ENCODE results near the gene JAKMIP2.

Gene JAKMIP2

GRCh38 chr5:147691130-147691529 lies 91.4 kb downstream of the JAKMIP2 start:
- H2AK5ac ChIP-seq (ENCODE audit: low read length): no peak overlapping the region
- no peak overlapping the region for H4K12ac ChIP-seq (ENCODE audit: low read depth, low read length)
- H3K4me2 ChIP-seq (ENCODE audit: low read length): no peak overlapping the region
- H3K18ac ChIP-seq (ENCODE audit: low read length): no peak overlapping the region
- no peak for DNase-seq
- no peaks in the 10 kb centered on the region for H3K79me1 ChIP-seq (ENCODE audit: low read length)
- no peak overlapping the region for H3K14ac ChIP-seq (ENCODE audit: low read length)
- H2AFZ ChIP-seq (ENCODE audit: insufficient read depth, low read length, poor library complexity): no peak overlapping the region
- H3K4me3 ChIP-seq (ENCODE audit: low read depth, low read length): no peak overlapping the region
- no peaks in the 10 kb centered on the region for H3K79me2 ChIP-seq (ENCODE audit: control insufficient read depth, insufficient read depth, low read length, poor library complexity)
- no peak overlapping the region for H2BK120ac ChIP-seq (ENCODE audit: insufficient read depth, low read length, poor library complexity)
- no CpG with 5 or more reads among the region's 3 CpGs for WGBS (ENCODE audit: extremely low coverage, insufficient coverage, insufficient read length)
- no peaks in the 10 kb centered on the region for H3K27me3 ChIP-seq (ENCODE audit: insufficient read depth, low read length)
- no peak overlapping the region for H4K91ac ChIP-seq (ENCODE audit: low read depth, low read length)
- H2BK5ac ChIP-seq (ENCODE audit: low read depth, low read length, poor library complexity): no peak overlapping the region
- H3K9ac ChIP-seq (ENCODE audit: low read length): no peak overlapping the region
- H3K9me3 ChIP-seq (ENCODE audit: insufficient read depth, low read depth, low read length): no peaks in the 10 kb centered on the region
- H4K8ac ChIP-seq (ENCODE audit: low read depth, low read length): no peak overlapping the region
- no peak overlapping the region for H3K23ac ChIP-seq (ENCODE audit: low read length)
- no peak overlapping the region for H2BK12ac ChIP-seq (ENCODE audit: low read length)
- H3K36me3 ChIP-seq (ENCODE audit: control insufficient read depth in 1 of 2, insufficient read depth in 2 of 2, low read length in 2 of 2): no peaks in the 10 kb centered on the region
- H3K27ac ChIP-seq (ENCODE audit: low read depth, low read length): no peak overlapping the region
- H3K4me1 ChIP-seq (ENCODE audit: control insufficient read depth in 1 of 2, insufficient read depth in 2 of 2, low read length in 2 of 2): no peaks in the 10 kb centered on the region
- no peak overlapping the region for H3K4ac ChIP-seq (ENCODE audit: low read depth, low read length)

- Histone ChIP-seq H2BK120ac (ENCODE audit: insufficient read depth, low read length, poor library complexity) (no peak overlapping the region), H3K9me3 (ENCODE audit: insufficient read depth, low read depth, low read length) (no peaks in the 10 kb centered on the region), H3K79me2 (ENCODE audit: control insufficient read depth, insufficient read depth, low read length, poor library complexity) (no peaks in the 10 kb centered on the region), H2AFZ (ENCODE audit: insufficient read depth, low read length, poor library complexity) (no peak overlapping the region), H3K27me3 (ENCODE audit: insufficient read depth, low read length) (no peaks in the 10 kb centered on the region), H3K4ac (ENCODE audit: low read depth, low read length) (no peak overlapping the region), H4K12ac (ENCODE audit: low read depth, low read length) (no peak overlapping the region), H3K14ac (ENCODE audit: low read length) (no peak overlapping the region), H2BK12ac (ENCODE audit: low read length) (no peak overlapping the region), H2BK5ac (ENCODE audit: low read depth, low read length, poor library complexity) (no peak overlapping the region), H3K4me3 (ENCODE audit: low read depth, low read length) (no peak overlapping the region), H3K27ac (ENCODE audit: low read depth, low read length) (no peak overlapping the region), H4K8ac (ENCODE audit: low read depth, low read length) (no peak overlapping the region), H3K36me3 (ENCODE audit: control insufficient read depth in 1 of 2, insufficient read depth in 2 of 2, low read length in 2 of 2) (no peaks in the 10 kb centered on the region), H3K23ac (ENCODE audit: low read length) (no peak overlapping the region), H4K91ac (ENCODE audit: low read depth, low read length) (no peak overlapping the region), H3K9ac (ENCODE audit: low read length) (no peak overlapping the region), H3K18ac (ENCODE audit: low read length) (no peak overlapping the region), H3K4me1 (ENCODE audit: control insufficient read depth in 1 of 2, insufficient read depth in 2 of 2, low read length in 2 of 2) (no peaks in the 10 kb centered on the region), H2AK5ac (ENCODE audit: low read length) (no peak overlapping the region), H3K4me2 (ENCODE audit: low read length) (no peak overlapping the region), H3K79me1 (ENCODE audit: low read length) (no peaks in the 10 kb centered on the region)
- no CpG with 5 or more reads among the region's 2 CpGs for WGBS (ENCODE audit: extremely low coverage, insufficient coverage, insufficient read length)
- DNase-seq: peak; percentile 56 to 72
Measured at GRCh38 chr5:147690595-147690994, 91.9 kb downstream of the JAKMIP2 start.

GRCh38 chr5:147689426-147689825 lies 93.1 kb downstream of the JAKMIP2 start:
- no peak overlapping the region for H3K18ac ChIP-seq (ENCODE audit: low read length)
- H2AFZ ChIP-seq (ENCODE audit: insufficient read depth, low read length, poor library complexity): no peak overlapping the region
- no peaks in the 10 kb centered on the region for H3K79me2 ChIP-seq (ENCODE audit: control insufficient read depth, insufficient read depth, low read length, poor library complexity)
- no peak overlapping the region for H3K4me3 ChIP-seq (ENCODE audit: low read depth, low read length)
- H3K27ac ChIP-seq (ENCODE audit: low read depth, low read length): no peak overlapping the region
- H2BK5ac ChIP-seq (ENCODE audit: low read depth, low read length, poor library complexity): no peak overlapping the region
- no peaks in the 10 kb centered on the region for H3K79me1 ChIP-seq (ENCODE audit: low read length)
- no peaks in the 10 kb centered on the region for H3K27me3 ChIP-seq (ENCODE audit: insufficient read depth, low read length)
- no peak overlapping the region for H2BK120ac ChIP-seq (ENCODE audit: insufficient read depth, low read length, poor library complexity)
- H3K4me1 ChIP-seq (ENCODE audit: control insufficient read depth in 1 of 2, insufficient read depth in 2 of 2, low read length in 2 of 2): no peaks in the 10 kb centered on the region
- H4K12ac ChIP-seq (ENCODE audit: low read depth, low read length): no peak overlapping the region
- H3K9ac ChIP-seq (ENCODE audit: low read length): no peak overlapping the region
- H3K14ac ChIP-seq (ENCODE audit: low read length): no peak overlapping the region
- H3K4ac ChIP-seq (ENCODE audit: low read depth, low read length): no peak overlapping the region
- no peak overlapping the region for H2BK12ac ChIP-seq (ENCODE audit: low read length)
- no peak overlapping the region for H3K4me2 ChIP-seq (ENCODE audit: low read length)
- WGBS (ENCODE audit: extremely low coverage, insufficient coverage, insufficient read length): no CpG with 5 or more reads among the region's 4 CpGs
- no peak overlapping the region for H4K91ac ChIP-seq (ENCODE audit: low read depth, low read length)
- no peaks in the 10 kb centered on the region for H3K9me3 ChIP-seq (ENCODE audit: insufficient read depth, low read depth, low read length)
- H4K8ac ChIP-seq (ENCODE audit: low read depth, low read length): no peak overlapping the region
- no peak overlapping the region for H2AK5ac ChIP-seq (ENCODE audit: low read length)
- no peaks in the 10 kb centered on the region for H3K36me3 ChIP-seq (ENCODE audit: control insufficient read depth in 1 of 2, insufficient read depth in 2 of 2, low read length in 2 of 2)
- no peak overlapping the region for H3K23ac ChIP-seq (ENCODE audit: low read length)
- no peak for DNase-seq

GRCh38 chr5:147688656-147689356 lies 93.7 kb downstream of the JAKMIP2 start:
- no peaks in the 10 kb centered on the region for H3K27me3 ChIP-seq (ENCODE audit: insufficient read depth, low read length)
- H3K18ac ChIP-seq (ENCODE audit: low read length): no peak overlapping the region

More at GRCh38 chr5:147688656-147689356, 93.7 kb downstream of the JAKMIP2 start:
- Histone ChIP-seq H3K14ac (ENCODE audit: low read length) (no peak overlapping the region), H2BK5ac (ENCODE audit: low read depth, low read length, poor library complexity) (no peak overlapping the region), H3K4ac (ENCODE audit: low read depth, low read length) (no peak overlapping the region), H3K79me1 (ENCODE audit: low read length) (no peaks in the 10 kb centered on the region), H3K4me3 (ENCODE audit: low read depth, low read length) (no peak overlapping the region), H3K9me3 (ENCODE audit: insufficient read depth, low read depth, low read length) (no peaks in the 10 kb centered on the region), H3K9ac (ENCODE audit: low read length) (no peak overlapping the region), H2BK12ac (ENCODE audit: low read length) (no peak overlapping the region), H3K36me3 (ENCODE audit: control insufficient read depth in 1 of 2, insufficient read depth in 2 of 2, low read length in 2 of 2) (no peaks in the 10 kb centered on the region), H2BK120ac (ENCODE audit: insufficient read depth, low read length, poor library complexity) (no peak overlapping the region), H3K4me2 (ENCODE audit: low read length) (no peak overlapping the region), H3K27ac (ENCODE audit: low read depth, low read length) (no peak overlapping the region), H3K4me1 (ENCODE audit: control insufficient read depth in 1 of 2, insufficient read depth in 2 of 2, low read length in 2 of 2) (no peaks in the 10 kb centered on the region), H4K8ac (ENCODE audit: low read depth, low read length) (no peak overlapping the region), H2AK5ac (ENCODE audit: low read length) (no peak overlapping the region), H2AFZ (ENCODE audit: insufficient read depth, low read length, poor library complexity) (no peak overlapping the region), H3K23ac (ENCODE audit: low read length) (no peak overlapping the region), H4K12ac (ENCODE audit: low read depth, low read length) (no peak overlapping the region), H3K79me2 (ENCODE audit: control insufficient read depth, insufficient read depth, low read length, poor library complexity) (no peaks in the 10 kb centered on the region), H4K91ac (ENCODE audit: low read depth, low read length) (no peak overlapping the region)
- no CpG with 5 or more reads among the region's 8 CpGs for WGBS (ENCODE audit: extremely low coverage, insufficient coverage, insufficient read length)
- DNase-seq: no peak
